Right atrium auricular region (tissue), 2 donors: ENCODE measurements around the gene ZDHHC11B. TPM values are rescaled to one million over a fixed set of nuclear protein-coding genes. Genes with fewer than 3 reads are reported as not detected.
A peak's percentile ranks its signal among the peaks of the same experiment; 100 is the strongest.
"Not testable (repeated sequence)": the region's sequence is repeated elsewhere in the genome, so short reads cannot be mapped to it uniquely, and the experiment has no call there.

ENCODE experiments used
- DNase-seq: peaks from one replicate; pipeline ENCODE4 v3.0.0-alpha.2; 2019; ENCODE audit warnings: low spot score
- H3K27ac ChIP-seq, 2 donors: fragments of 200-600 bp; sonication (generic); 1 replicate in 1 of 2; 2 replicates in 1 of 2; pipeline ENCODE4 v1.5.1; 2016 to 2019
- H3K27me3 ChIP-seq, 2 donors: fragments of 200-600 bp; sonication (generic); one replicate each; pipeline versions ENCODE4 v1.5.1 to v1.6.0; 2017 to 2019
- H3K36me3 ChIP-seq: fragments of 200-600 bp; sonication (generic); one replicate; pipeline ENCODE4 v1.5.1; 2016
- H3K4me1 ChIP-seq, 2 donors: fragments of 200-600 bp; sonication (generic); one replicate each; pipeline versions ENCODE4 v1.5.1 to v1.6.0; 2017 to 2019
- H3K4me3 ChIP-seq, 2 donors: fragments of 200-600 bp; sonication (generic); 1 replicate in 1 of 2; 2 replicates in 1 of 2; pipeline ENCODE4 v1.5.1; 2017 to 2019; ENCODE audit warnings: mild to moderate bottlenecking in 1 of 2, moderate library complexity in 1 of 2
- H3K9me3 ChIP-seq, 2 donors: fragments of 200-600 bp; sonication (generic); one replicate each; pipeline ENCODE4 v1.5.1; 2019
- total RNA-seq, 2 donors: library from RNA; depleted of rRNA; stranded (reverse); fragments of >200 nt; gene quantifications; one replicate each; pipeline ENCODE4 v1.1.0, GENCODE V29; 2016
- TF ChIP-seq, protein P1 (sequence below), 2 donors: fragments of 200-600 bp; sonication (generic); IDR thresholded peaks; one replicate each; pipeline ENCODE4 v1.5.1; 2019; ENCODE audit warnings: antibody characterized with exemption in 2 of 2

The ZDHHC11B gene
- total RNA-seq, 2 donors from 2014 or later: 4.0 to 7.5 TPM

DNA sequence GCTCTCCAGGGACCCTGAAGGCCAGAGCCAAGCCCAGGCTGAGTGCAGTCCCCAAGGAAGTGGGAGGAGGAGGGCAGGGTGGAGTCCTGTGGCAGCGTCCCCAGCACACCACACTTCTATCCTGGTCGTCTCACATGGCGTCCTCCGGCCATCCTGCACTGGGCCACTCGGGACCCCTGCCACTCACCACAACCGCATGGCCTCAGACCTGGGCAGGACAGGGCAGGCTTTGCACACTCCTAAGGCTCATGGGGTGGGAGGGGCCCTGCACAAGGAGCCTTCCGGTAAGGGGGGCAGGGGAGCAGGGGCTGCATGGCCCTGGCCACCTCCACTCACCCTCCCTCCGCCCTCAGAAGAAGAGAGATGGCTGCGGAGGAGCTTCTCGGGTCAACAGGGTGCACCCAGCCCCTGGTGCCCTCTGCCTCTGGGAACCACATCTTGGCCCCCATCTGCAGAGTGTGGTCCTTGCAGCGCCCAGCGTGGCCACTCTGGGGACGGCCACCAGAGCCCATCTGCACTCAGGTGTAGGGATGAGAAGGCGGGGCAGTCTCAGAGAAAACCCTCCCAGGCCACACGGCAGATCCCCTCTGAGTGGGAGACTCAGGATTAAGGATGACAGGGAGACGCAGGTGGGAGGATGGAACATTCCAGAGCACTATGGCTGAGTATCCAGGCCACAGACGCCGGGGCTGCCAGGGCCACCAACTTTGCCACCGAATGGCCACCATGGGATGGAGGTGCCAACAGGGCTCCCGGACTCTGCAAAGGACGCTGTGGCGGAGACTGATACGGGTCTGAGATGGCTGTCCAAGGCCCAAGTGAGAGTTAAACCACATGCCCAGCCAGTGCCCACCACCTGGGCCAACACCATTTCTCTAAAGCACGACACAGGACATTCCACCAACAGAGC lies 99.0 kb downstream of the ZDHHC11B start:
- DNase-seq: no peak
- Histone ChIP-seq H3K27ac (no peak overlapping the region), H3K27me3 (no peaks in the 10 kb centered on the region), H3K9me3 (no peaks in the 10 kb centered on the region), H3K36me3 (no peaks in the 10 kb centered on the region), H3K4me3 (no peak overlapping the region), H3K4me1 (peaks cover 0 to 3% of the 10 kb centered on the region in 2 donors)
- TF ChIP-seq, protein P1, sequence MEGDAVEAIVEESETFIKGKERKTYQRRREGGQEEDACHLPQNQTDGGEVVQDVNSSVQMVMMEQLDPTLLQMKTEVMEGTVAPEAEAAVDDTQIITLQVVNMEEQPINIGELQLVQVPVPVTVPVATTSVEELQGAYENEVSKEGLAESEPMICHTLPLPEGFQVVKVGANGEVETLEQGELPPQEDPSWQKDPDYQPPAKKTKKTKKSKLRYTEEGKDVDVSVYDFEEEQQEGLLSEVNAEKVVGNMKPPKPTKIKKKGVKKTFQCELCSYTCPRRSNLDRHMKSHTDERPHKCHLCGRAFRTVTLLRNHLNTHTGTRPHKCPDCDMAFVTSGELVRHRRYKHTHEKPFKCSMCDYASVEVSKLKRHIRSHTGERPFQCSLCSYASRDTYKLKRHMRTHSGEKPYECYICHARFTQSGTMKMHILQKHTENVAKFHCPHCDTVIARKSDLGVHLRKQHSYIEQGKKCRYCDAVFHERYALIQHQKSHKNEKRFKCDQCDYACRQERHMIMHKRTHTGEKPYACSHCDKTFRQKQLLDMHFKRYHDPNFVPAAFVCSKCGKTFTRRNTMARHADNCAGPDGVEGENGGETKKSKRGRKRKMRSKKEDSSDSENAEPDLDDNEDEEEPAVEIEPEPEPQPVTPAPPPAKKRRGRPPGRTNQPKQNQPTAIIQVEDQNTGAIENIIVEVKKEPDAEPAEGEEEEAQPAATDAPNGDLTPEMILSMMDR (IDR thresholded peaks at IDR 0.05): no peak

DNA sequence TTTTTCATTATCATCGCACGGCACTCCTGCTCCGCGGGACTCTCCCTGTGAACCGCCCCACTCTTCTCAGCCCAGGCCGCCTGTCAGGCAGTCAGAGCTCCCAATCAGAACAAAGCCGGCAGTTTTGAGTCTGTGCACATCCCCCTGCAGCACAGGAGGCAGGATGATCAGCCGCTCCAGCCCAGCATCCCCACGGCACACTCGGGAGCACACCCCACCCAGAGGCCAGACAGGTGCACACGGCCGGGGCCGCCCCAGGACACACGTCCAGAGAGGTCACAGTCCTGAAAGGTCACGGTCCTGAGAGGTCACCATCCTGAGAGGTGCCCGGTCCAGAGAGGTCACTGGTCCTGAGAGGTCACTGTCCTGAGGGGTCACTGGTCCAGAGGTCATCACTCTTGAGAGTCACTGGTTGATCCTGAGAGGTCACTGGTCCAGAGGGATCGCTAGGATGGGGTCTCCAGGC lies 99.7 kb downstream of the ZDHHC11B start:
- Histone ChIP-seq H3K4me1 (peaks cover 0 to 3% of the 10 kb centered on the region in 2 donors), H3K9me3 (no peaks in the 10 kb centered on the region), H3K27me3 (no peaks in the 10 kb centered on the region), H3K27ac (no peak overlapping the region), H3K36me3 (no peaks in the 10 kb centered on the region), H3K4me3 (no peak overlapping the region)
- no peak for DNase-seq
- TF ChIP-seq, protein P1 (IDR thresholded peaks at IDR 0.05): no peak

DNA sequence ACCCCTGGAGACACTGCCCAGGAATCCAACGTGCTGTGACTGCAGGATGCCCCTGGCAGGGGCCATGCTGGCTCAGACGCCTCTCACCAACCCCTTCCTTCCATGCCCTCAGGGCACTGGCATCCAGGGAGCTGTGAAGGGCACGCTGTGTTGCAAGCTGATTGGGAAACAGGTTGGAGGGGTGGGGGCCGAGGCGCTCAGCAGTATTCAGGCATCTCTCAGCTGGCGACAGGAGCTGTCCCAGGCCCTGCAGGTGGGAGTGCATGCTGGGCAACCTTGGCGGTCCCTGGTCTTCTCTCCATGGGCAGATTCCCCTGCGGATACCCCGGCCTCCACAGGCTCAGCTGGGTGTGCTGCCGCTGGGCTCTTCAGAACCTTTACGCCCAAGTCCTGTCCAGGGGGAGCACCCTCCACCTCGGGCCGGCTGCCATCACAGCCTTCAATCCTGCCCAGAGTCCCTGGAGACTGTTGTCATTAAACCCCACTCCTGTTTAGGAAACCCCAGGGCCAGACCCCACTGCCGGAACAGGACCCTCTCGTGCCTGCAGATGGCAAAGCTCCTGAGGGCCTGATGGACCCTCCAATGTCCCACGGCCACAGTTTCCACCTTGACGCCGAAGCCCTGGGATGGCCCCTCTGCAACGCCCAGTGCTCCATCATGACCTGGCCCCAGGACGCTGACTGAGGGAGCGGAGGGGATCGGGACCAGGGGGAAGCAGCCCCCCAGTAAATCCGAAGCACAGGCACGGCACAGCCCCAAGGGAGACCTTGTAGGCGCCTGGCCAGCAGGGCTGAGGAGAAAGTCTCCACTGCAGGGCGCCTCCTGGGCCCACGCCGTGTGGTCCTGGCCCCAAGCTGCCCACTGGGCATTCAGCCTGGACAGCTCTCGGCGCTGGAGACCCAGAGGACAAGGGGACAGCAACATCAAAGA lies 100.7 kb downstream of the ZDHHC11B start:
- DNase-seq: no peak
- TF ChIP-seq, protein P1 (IDR thresholded peaks at IDR 0.05): no peak
- Histone ChIP-seq H3K27me3 (no peaks in the 10 kb centered on the region), H3K27ac (peak overlapping the region in 1 of 2 donors; percentile 41), H3K9me3 (no peaks in the 10 kb centered on the region), H3K4me3 (no peak overlapping the region), H3K4me1 (peaks cover 0 to 3% of the 10 kb centered on the region in 2 donors), H3K36me3 (no peaks in the 10 kb centered on the region)

DNA sequence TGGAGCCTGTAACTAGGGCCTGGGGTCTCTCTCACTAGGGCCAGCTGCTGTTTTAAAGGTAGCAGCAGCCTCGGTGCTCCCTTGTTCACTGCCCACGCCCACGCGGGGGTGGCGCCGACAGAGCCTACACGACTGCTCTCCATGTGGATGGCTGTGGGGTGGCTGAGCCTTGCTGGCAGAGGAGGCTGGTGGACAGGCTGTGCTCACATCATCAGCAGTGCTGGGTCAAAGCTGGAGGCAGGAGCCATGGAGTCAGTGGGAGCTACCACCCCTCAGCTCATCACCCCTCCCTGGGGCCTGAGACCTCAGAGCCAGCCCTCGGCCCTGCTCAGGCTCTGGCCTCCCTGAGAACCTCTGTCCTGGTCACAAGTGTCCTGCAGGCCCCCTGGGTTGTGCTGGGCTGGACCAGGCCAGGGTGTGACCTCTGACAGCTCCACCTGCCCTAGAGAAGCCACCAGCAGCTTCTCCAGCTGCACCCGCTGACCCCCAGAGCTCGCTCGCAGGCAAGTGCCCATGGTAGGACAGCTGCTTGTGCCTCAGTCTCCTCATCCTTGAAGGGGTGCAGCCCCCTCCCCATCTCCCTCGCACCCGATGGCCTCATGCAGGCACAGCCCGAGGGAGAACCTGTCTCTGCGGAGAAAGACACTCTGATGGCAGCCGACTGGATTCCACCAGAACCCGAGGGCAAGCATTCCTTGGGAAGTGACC lies 101.7 kb downstream of the ZDHHC11B start:
- H3K4me3 ChIP-seq, H3K9me3 ChIP-seq, H3K27me3 ChIP-seq, H3K36me3 ChIP-seq, H3K4me1 ChIP-seq, DNase-seq: not testable (repeated sequence)
- H3K27ac ChIP-seq: peak overlapping the region in 1 of 2 donors; percentile 41

DNA sequence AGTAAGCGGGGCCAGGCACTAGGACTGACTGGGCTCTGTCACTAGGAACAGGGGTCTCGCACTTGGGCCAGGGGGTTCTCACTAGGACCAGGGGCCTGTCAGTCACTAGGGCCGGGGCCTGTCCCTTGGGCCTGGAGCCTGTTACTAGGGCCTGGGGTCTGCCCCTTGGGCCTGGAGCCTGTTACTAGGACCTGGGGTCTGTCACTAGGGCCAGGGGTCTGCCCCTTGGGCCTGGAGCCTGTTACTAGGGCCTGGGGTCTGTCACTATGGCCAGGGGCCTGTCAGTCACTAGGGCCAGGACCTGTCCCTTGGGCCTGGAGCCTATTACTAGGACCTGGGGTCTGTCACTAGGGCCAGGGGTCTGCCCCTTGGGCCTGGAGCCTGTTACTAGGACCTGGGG lies 102.3 kb downstream of the ZDHHC11B start:
- H3K36me3 ChIP-seq, H3K27me3 ChIP-seq, DNase-seq, H3K9me3 ChIP-seq, H3K4me3 ChIP-seq, H3K4me1 ChIP-seq: not testable (repeated sequence)
- H3K27ac ChIP-seq: peak overlapping the region in 1 of 2 donors; percentile 41

DNA sequence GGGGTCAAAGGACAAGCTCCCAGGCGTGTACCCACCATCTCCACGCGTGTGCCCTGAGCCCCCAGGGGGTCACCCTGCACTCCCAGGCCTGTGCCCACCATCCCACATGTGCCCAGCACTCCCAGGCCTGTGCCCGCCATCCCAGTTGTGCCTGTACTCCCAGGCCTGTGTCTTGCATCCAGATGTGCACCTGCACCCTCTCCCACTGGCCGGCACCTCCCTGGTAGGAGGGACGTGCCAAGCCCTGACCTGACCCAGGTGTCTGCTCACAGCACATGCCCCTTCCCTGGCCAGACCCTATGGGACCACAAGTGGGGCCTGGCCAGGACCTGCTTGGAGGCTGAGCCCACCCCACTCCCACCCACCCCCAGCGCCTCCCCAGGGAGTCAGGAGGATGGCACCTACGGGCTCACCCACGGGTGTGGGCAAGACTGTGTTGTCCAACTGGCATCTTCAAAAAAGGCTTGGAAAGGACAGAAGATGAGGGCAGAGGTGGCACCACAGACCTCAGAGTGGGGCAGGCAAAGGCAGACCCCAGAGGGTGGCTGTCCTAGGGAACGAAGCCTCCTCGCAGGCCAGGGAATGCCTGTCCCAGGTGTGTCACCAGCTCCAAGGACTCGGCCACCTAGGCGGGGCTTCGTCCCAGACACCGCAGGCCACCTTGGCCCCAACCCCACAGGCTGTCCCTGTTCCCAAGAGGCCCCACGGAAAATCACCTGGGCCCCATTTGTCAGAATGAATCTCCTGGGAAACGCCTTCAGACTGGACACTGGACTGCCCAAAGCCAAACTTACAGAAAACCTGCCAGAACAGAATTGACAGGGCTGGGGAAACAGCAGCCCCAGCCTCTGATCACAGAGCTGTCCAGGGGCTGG lies 103.0 kb downstream of the ZDHHC11B start:
- DNase-seq, H3K27ac ChIP-seq, H3K27me3 ChIP-seq, H3K9me3 ChIP-seq, H3K4me3 ChIP-seq, H3K4me1 ChIP-seq, H3K36me3 ChIP-seq: not testable (repeated sequence)

DNA sequence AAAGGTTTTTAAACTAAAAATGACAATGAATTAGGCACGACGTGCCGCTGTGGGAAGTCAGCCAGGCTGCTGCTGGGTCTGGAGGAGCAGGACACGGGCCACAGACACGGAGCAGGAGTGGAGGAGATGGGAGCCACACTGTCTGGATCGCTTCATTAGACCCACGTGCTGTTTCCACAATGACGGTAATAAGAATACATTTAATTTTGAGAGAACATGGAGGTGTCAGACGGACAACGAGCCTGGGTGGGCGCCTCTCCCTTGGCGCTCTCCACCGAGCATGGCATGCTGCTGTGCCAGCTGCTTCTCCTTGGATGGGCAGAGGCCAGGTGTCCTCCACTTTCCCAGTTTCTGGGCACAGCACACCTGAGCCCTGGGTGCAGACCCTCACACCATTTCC lies 103.7 kb downstream of the ZDHHC11B start:
- H3K27ac ChIP-seq, H3K9me3 ChIP-seq, H3K4me3 ChIP-seq, H3K4me1 ChIP-seq, DNase-seq, H3K27me3 ChIP-seq, H3K36me3 ChIP-seq: not testable (repeated sequence)

DNA sequence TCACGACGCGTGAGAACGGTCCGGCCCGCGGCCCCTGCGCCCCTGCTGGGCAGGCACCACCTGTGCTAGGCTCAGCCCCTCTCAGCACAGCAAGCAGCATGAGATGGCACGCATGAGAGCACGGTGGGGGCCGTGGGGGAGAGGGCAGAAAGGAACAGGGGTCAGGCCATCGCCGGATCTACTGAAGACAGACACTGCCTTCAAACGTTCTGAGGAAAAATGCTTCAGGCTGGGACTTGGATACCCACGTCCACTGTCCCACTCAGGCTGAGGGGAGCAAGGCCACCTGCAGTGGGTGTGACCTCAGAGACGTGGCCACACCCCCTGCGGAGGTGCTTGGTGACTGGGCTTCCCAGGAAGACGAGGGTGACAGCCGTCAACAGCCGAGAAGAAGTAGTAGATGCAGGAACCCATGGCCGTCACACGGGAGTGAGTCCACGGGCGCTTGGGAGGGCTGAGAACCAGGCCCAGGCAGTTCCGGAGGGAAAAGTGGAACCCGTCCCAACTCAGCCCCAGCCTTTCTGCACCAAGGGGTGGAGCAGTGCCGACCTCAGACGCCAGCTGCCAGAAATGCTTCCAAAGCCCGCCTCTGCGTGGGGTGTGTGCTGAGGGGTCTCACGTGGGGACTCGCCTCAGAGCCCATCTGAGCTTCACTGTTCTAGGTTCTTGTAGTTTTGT lies 104.3 kb downstream of the ZDHHC11B start:
- H3K27ac ChIP-seq, H3K4me3 ChIP-seq, DNase-seq, H3K9me3 ChIP-seq, H3K27me3 ChIP-seq, H3K36me3 ChIP-seq, H3K4me1 ChIP-seq: not testable (repeated sequence)

DNA sequence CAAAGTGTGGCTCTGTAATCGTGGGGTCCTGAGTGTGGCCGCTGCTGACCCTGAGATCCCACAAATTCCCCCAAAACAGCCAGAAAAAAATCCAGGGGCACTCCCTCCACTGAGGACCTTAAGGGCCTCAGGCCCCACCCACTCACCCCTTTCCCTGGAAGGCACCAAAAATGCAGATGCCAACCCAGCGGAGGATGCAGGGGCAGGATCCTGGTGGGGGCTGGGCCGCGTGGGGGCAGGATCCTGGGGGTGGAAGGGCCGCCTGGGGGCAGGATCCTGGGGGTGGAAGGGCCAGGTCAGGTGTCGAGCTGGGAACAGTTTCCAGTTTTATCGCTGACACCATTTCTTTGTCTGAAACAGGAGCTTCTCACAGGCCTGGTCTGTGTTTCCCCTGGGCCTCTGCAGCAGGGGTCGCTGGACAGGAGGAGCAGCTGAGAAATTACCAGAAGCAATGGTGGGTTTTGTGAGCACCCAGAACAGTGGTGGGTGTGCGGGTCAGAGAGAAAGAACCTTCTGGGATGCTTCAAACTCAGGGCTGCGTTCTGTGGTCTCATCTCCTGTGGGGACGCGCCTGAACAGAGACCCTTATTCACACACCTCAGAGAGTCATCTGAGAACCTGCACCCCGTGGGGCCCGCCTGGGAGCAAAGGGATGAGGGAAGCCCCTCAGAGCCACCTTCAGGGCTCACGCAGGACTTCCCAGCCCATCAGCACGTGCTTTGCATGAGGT lies 105.2 kb downstream of the ZDHHC11B start:
- not testable (repeated sequence) for H3K4me1 ChIP-seq, H3K27ac ChIP-seq, H3K4me3 ChIP-seq, H3K36me3 ChIP-seq, DNase-seq, H3K27me3 ChIP-seq, H3K9me3 ChIP-seq
